Choroid plexus epithelial cell (primary cell): Measurements from ENCODE around the gene CLCN6.

Experiments used
- DNase-seq: peaks from one replicate; pipeline ENCODE4 v3.0.0-alpha.2; 2010; ENCODE audit warnings: low read depth
- H3K4me3 ChIP-seq: 2 replicates; pipeline ENCODE4 v1.5.1; 2011; ENCODE audit warnings: low read depth, mild to moderate bottlenecking, control low read depth, low read length, moderate library complexity
- CTCF ChIP-seq: conservative IDR thresholded peaks from 2 replicates; pipeline ENCODE4 v1.5.1; 2011; ENCODE audit warnings: low read depth, mild to moderate bottlenecking, control low read depth, inconsistent platforms, low read length, moderate library complexity

The CLCN6 gene

GRCh38 chr1:11886986-11887665 lies 81.1 kb downstream of the CLCN6 start:
- TF ChIP-seq CTCF, result no peak
- H3K4me3 ChIP-seq, result no peak overlapping the region
- DNase-seq, result no peak

- no peak overlapping the region for H3K4me3 ChIP-seq
- DNase-seq, result no peak
- TF ChIP-seq CTCF, result no peak
These were observed 81.6 kb downstream of the CLCN6 start for GRCh38 chr1:11887666-11888007.

- no peak for DNase-seq
- H3K4me3 ChIP-seq, result no peak overlapping the region
- TF ChIP-seq CTCF, result no peak
These were observed 82.3 kb downstream of the CLCN6 start for GRCh38 chr1:11888206-11888876.

- H3K4me3 ChIP-seq, result no peak overlapping the region
- no peak for DNase-seq
These were observed 82.9 kb downstream of the CLCN6 start for GRCh38 chr1:11888877-11889208.

GRCh38 chr1:11891433-11892186 lies 85.6 kb downstream of the CLCN6 start:
- no peak for TF ChIP-seq CTCF
- no peak overlapping the region for H3K4me3 ChIP-seq
- no peak for DNase-seq

More at GRCh38 chr1:11888877-11889208, 82.9 kb downstream of the CLCN6 start:
- TF ChIP-seq CTCF, result no peak
